Medulla oblongata (tissue), 1 donor: Measurements from ENCODE around the gene CDC42.
"Not testable (repeated sequence)": the region's sequence is repeated elsewhere in the genome, so short reads cannot be mapped to it uniquely, and the experiment has no call there.

Source experiments
- DNase-seq: peaks from one replicate; pipeline ENCODE4 v3.0.0-alpha.2; 2015; ENCODE audit errors: extremely low spot score

CDC42 gene

DNA sequence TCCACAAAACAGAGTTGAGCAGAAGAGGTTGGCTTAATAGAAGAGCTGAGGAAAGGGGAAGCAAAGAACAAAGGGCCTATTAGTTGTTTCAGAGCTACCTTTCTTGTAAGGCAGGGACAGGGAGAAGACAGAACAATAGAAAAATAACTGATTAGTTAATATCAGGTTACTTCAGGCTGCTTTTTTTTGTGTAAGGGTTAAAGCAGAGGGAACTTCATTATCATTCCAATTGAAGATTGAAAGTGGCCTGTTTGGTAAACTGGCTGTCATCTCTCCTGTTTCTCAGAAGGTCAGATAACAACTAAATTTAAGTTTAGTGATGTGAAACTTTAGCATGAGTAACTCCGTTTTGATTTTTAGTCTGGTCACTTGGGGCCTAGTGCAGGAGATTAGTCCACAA lies 22.3 kb downstream of the CDC42 start:
- DNase-seq: no peak

DNA sequence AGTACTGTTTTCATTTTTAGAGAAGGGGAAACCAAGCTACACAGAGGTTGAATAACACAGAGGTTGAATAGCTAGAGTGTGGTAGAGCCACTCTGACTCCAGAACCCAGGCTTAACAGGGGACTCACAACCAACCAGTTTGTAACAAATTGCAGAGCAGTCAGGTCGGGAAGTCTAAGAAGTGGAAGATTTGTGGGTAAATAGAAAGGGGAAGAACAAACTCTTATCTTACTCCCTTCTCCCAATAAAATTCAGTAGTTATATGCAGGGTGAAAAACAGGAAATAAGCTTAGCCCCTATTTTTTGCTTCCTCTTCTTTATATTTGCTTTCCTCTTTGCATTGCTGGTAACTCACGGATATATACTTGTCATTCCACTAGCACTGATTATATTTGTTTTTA lies 23.2 kb downstream of the CDC42 start:
- no peak for DNase-seq

DNA sequence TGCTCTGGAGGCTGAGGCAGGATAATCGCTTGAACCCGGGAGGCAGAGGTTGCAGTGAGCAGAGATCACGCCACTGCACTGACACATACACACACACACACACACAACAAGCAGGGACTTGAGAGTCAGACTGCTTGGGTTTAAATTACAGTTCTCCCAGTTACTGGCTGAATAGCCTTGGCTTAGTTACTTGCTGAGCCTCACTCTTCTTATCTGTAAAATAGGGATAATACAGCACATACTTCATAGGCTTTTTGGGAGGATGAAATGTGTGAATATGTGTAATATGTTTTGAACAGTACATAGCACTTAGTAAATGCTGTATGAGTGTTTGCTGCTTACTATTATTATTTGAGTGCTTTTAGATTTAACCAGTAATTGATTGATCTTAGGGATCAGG lies 23.8 kb downstream of the CDC42 start:
- no peak for DNase-seq

DNA sequence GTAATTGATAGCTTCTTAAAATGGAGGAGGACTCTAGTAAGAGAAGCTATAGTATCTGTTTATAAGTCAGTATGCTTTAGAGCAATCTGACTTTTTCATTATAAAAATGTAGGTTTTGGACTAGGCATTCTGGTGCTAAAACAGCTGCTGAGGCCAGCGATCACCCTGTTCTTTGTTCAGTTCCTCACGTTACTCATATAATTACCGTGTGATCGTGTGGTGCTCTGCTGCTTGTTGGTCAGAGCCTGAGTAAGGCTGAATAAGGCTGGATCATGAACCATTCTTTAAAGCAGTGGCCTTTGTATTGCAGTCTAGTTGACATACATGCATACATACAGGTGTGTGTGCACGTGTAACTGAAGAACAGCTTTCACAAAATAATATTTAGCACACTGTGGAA lies 25.2 kb downstream of the CDC42 start:
- DNase-seq: no peak

DNA sequence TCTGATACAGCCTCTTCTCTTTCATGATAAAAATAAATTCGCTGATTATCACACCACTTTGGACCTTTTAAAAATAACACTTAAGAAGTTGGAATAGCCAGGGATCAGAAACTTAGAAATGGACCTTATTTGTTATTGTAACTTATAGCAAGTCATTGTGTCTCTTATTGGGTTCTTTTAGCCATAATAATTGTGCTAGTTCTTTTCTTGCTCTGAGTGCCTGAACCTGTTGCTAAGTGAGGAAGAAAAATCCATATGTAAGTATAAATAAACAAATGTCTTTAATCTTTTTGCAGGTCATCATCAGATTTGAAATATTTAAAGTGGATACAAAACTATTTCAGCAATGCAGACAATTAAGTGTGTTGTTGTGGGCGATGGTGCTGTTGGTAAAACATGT lies 25.6 kb downstream of the CDC42 start:
- no peak for DNase-seq

DNA sequence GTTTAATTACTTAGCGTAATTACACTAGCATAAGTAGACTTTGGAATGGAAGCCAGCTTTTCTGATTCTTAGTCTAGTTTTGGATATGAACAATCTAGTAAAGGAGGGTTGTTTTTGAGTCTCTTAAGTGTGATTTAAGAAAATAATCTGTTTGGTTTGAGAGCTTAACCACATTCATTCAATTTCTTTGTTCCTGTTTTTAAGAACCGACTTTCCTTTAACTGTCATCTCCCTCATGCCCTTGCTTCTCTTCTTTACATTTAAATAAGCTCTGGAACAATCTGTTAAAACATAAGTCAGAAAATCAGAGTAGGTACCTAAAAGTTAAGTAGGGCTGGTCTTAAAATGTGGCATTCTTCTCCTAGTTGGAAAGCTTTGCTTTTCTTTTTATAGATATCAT lies 27.7 kb downstream of the CDC42 start:
- no peak for DNase-seq

DNA sequence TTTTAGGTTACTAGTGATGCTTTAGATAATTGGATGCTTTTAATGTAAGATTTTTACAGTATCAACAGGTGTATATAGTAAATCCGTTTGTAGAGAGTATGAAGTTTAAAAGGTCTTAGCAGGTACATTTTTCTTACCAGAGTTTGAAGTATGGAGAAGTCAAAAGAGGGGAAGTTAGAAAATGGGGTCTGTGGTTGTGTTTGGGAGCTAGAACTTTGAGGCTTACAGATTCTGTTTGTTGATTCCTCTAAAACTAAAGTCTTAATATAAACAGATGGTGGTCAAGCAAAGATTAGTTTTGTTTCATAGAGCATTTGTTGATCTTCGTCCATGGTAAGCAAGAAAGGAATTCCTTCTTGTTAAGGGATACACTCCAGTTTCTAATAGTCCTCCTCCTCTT lies 35.8 kb downstream of the CDC42 start:
- no peak for DNase-seq

DNA sequence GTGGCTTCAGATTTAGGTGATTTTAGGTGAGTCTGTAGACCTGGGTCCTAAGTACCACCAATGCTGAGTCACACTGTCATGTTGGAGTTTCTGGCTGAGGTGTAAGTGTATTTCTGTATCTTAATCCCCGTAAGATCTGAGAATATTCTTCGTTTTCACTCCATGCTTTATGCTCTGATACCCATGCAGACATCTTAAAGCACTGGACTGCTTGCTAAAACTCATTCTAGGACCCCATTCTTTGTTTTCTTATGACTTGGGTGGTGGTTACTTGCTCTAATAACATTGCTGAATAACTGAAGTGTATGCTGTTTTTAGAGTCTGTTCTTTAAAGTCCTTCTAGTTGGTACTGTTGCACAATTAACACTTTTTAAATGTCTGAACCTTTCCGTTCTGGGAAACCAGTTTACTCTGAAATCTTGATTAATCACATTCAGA lies 36.6 kb downstream of the CDC42 start:
- DNase-seq: no peak

DNA sequence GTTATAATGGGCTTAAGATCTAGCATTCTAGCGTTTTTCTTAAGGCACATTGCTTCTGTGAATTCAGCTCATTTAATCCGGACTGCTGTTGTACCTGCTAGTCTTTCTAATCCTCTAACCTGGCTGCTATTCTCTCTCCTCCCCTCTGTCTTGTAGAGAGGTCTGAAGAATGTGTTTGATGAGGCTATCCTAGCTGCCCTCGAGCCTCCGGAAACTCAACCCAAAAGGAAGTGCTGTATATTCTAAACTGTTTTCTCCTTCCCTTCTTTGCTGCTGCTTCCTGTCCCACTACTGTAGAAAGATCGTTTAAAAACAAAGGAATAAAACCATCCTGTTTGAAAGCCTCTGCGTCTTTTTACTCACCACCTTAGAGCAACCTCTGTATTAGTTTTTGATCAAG lies 37.3 kb downstream of the CDC42 start:
- no peak for DNase-seq

DNA sequence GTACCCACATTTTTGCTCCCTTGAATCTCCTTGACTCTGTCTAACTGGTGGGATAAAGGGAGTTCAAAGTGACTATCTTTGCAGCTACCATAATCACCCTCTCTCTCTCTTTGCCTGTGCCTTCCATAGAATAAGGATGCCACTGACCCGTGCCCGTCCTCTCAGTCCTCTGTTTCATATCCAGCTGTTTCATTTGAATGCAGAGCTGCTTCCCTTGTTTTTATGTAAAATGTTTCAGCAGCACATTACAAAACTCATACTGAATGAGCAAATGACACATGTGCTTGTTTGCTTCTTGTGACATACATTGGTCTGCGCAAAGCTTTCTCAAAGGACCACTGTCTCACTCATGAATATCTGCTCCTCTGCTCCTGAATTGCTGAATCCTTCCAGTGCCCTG lies 38.4 kb downstream of the CDC42 start:
- no peak for DNase-seq

DNA sequence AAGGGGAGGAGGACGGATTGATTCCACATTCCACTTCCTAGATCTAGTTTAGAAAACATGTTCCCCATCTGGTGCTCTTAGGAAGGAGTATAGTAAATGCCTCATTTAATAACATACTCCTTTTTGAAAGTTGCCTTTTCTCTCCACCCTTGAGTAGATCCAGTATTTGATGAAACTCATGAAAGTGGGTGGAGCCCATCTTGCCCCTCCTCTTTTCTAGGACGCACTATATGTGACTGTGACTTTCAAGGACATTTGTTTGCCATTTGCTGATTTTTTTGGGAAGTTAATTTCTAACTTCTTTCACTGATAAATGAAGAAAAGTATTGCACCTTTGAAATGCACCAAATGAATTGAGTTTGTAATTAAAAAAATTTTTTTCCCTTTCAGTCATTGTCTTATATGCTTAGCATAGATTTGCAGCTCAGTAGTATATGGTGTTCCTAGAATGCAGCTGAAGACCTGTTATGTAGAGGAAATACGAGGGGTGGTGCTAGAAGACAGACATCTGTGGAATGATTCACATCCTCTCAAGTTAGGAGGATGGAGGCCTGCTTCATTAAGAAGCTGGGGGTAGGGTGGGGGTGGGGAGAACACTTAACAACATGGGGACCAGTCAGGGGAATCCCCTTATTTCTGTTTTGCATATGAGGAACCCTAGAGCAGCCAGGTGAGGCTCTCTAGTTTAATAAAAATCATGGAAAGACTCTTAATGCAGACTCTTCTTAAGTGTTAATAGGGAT lies 39.7 kb downstream of the CDC42 start:
- DNase-seq: not testable (repeated sequence)

DNA sequence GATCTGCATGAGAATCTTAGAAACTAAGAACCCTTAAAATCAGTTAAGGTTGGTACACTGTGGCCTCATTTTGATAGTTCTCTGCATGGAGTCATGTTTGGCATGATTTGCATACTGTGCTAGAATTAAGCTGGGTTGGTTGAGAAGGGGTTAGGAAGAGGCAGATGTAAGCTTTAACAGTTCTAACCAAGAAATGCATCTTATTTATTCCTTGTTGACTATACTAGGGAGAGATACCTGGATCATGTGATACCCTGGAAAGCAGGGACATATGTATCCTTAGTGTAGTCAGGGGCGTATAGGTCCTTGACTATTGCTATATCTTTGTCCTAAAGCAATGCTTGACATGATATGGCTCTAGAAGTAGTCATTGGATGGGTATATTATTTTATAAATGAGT lies 41.0 kb downstream of the CDC42 start:
- DNase-seq: no peak

DNA sequence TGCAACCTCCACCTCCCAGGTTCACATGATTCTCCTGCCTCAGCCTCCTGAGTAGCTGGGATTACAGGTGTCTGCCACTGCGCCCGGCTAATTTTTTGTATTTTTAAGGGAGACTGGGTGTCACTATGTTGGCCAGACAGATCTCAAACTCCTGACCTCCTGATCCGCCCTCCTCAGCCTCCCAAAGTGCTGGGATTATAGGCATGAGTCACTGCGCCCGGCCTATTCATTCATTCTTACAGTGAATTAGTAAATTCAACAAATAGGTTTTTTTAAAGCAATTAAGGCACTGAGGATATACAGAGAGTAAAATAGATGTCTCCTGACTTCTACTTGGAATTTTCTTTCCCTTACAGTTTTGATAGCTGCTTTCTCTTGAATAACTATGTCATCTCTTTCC lies 43.5 kb downstream of the CDC42 start:
- DNase-seq: no peak

DNA sequence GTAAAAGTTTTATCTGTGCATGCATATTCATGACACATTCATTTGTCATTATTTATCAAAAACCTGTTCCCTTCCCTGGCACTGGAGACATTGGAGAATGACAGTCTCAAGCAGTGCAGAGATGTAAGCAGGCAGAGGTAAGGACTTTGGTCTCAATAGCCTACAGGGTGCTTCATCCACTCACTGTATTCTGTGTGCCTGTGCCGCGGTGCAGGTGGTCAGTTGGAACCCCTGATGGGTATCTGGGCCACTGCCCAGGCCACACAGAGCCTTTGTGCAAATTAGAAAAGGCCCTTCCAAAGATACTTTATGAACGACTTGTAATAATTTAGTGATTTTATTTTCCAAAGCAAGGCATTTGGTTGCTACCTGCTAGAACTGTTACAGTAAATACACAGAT lies 44.0 kb downstream of the CDC42 start:
- no peak for DNase-seq

DNA sequence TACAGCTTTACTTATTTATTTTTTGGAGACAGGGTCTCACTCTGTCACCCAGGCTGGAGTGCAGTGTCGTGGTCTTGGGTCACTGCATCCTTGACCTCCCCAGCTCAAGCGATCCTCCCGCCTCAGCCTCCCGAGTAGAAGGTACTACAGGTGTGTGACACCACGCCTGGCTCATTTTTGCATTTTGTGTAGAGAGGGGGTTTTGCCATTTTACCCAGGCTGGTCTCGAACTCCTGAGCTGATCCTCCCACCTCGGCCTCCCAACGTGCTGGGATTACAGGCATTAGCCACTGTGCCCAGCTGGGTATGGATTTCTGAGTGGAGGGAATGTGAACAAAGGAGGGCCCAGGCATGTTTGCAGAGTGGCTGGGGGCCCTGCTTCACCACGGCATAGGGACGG lies 46.2 kb downstream of the CDC42 start:
- DNase-seq: no peak

DNA sequence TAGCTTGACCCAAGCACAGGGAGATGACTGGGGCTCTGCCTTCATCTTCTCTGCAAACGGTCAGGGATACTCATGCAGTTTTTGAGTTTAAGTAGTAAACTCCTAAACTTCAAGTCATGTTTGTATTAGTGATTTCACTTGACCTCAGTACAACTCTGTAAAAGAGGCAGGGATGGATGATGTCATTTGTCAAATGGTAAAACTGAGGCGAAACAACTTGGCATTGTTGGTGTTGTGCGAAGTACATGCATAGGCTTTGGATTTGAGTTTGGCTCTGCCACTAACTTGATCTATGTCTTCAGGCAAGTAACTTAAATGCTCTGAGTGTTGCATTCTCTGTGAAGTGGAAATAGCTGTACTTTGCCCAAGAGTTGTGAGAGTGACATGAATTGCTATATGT lies 47.7 kb downstream of the CDC42 start:
- DNase-seq: no peak

DNA sequence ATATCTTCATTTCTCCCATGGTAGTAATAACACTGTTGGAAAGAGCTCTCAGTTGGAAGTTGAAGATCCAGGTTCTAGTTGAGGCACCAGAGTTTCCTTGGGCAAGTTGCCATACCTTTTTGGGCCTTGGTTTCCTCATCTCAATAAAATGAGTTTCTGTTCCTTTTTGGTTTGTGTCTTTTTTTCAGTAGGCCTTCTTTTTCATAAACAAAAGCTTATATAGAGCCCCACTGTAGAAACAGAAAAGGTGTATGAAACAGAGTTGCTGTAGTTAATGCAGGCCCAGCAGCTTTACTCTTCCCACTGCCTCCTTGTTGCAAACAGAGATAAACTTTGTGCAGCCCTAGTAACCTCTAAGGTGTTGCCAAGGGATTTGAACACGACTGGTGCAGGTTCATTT lies 48.7 kb downstream of the CDC42 start:
- no peak for DNase-seq

DNA sequence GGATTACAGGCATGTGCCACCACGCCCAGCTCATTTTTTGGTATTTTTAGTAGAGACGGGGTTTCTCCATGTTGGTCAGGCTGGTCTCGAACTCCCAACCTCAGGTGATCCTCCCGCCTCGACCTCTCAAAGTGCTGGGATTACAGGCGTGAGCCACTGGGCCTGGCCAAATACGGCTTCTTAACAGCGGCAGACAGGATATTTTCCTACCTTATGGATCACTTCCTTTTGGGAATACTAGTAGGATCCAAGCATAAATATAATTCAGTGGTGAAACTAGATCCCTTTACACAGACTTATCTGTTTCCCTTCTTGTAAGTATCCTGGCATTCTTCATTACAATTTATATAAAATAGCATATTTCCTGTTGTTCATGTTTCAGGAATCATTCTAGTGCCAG lies 49.5 kb downstream of the CDC42 start:
- DNase-seq: no peak

DNA sequence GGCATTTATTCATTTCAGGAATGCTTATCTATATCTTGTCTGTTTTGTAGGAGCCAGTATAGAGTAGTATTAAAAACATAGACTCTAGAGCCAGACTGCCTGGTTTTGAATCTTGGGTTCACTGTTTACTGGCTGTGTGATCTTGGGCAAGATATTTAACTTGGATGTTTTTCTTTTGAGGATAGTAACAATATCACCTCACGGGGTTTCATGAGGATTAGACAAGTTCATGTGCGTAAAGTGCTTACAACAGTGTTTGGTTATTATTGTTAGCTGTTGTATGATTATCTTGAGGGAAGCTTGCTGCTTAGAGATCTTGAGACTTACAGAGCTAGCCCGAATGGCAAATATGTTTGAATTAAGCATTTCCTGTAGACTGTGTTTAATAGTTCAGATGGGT lies 50.2 kb downstream of the CDC42 start:
- no peak for DNase-seq

DNA sequence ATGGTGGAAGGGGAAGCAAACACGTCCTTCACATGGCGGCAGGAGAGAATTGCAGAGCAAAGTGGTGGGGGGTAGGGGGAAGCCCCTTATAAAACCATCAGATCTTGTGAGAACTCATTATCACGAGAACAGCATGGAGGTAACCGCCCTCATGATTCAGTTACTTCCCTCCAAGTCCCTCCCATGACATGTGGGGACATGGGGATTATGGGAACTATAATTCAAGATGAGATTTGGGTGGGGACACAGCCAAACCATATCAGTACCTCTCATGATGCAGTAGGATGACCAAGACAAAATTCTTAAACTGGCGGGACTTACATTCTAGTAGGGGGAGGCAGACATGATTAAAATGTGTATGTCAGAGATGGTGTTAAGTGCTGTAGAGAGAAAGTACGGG lies 51.6 kb downstream of the CDC42 start:
- no peak for DNase-seq

DNA sequence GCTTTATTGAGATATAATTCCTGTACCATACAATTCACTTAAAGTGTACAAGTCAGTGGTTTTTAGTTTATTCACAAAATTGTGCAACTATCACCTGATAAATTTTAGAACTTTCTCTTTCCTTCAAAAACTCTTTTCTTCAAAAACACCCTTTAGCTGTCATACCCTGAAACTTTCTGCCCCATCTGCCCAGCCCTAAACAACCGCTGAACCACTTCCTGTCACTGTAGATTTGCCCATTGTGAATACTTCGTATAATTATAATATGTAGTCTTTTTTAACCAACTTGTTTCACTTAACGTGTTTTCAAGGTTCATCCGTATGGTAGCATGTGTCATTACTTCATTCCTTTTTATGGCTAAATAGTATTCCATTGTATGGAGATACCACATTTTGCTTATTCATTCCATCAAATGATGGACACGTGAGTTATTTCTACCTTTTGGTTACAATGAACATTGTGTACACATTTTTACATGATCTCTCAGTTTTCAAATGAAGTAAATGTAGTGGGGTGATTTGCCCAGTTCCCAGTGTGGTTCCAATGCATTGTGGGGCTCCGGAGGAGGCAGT lies 52.4 kb downstream of the CDC42 start:
- DNase-seq: no peak

DNA sequence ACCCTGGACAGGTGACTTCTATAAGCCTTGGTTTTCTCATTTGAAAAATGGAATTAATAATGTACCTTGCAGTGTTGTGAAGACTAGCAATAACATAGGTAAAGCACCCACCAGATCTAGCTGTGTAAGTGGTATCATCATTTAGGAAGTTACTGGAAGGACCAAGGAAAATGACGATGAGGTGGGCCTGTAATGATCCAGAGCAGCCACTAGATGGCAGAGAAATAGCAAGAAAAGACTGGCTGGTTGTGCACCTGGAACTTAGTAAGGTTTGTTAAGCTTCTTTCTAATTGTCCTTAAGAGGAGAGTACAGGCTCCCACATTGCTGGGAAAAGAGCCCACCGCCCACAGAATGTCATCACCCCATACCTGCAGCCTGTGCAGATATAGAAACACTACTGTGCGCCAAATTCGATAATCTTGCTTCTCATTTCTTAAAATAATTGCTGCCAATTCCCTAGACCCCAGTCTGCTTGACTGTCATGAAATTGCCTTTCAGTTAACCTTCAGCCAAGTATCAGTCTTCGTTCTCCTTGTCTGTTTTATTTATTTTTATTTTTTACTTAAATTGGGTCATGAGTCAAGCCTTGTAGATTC lies 53.2 kb downstream of the CDC42 start:
- DNase-seq: peak; percentile 63

DNA sequence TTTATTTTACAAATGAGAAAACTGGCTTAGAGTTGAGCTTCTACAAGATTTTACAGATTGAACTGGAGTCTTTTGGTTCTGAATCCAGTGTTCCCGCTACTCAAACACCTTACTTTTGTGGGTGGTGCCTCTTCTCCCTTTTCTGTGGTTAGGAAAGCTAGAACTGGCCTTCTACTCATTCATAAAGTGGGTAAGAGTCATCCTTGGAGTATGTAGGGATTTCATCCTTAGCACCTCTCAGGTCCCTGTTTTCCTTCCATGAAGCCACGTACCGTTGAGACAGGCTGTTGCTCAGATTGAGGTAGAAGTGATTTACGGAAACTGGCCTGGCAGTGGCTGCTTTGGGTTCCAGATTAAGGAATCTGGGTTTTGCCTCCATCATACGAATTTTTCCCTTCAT lies 54.6 kb downstream of the CDC42 start:
- no peak for DNase-seq
